NCI-H2029 treated with DMSO at 0.1 percent for 48 hours (cell line): ENCODE data around the gene RSKR.
"Not testable (repeated sequence)": the region's sequence is repeated elsewhere in the genome, so short reads cannot be mapped to it uniquely, and the experiment has no call there.

Experiments used
- DNase-seq: peaks from one replicate; lab custom pipeline; 2025; lab: John Stamatoyannopoulos, UW

The RSKR gene, protein sequence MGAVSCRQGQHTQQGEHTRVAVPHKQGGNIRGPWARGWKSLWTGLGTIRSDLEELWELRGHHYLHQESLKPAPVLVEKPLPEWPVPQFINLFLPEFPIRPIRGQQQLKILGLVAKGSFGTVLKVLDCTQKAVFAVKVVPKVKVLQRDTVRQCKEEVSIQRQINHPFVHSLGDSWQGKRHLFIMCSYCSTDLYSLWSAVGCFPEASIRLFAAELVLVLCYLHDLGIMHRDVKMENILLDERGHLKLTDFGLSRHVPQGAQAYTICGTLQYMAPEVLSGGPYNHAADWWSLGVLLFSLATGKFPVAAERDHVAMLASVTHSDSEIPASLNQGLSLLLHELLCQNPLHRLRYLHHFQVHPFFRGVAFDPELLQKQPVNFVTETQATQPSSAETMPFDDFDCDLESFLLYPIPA

GRCh38 chr17:28613931-28614381 is at the start of gene RSKR:
TSS of gene RSKR (minus strand) at chr17:28614185. CDS start at chr17:28614161, 24 bp downstream.
- DNase-seq, result no peak

DNA sequence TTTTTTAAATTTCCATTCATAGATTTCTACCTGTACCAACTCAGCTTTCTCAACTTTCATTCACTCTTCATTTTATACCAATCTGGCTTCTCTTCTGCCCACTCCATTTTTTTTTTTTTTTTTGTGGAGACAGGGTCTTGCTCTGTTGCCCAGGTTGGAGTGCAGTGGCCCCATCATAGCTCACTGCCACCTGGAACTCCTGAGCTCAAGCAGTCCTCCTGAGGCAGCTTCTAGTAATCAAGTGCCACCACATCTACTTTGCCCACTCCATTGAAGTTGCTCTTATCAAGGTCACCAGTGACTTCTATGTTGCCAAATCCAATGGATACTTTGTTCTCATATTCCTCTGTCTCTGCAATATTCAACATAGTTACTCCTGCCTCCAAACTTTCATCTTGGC is 49.7 kb upstream of the RSKR start:
- DNase-seq, result no peak

DNA sequence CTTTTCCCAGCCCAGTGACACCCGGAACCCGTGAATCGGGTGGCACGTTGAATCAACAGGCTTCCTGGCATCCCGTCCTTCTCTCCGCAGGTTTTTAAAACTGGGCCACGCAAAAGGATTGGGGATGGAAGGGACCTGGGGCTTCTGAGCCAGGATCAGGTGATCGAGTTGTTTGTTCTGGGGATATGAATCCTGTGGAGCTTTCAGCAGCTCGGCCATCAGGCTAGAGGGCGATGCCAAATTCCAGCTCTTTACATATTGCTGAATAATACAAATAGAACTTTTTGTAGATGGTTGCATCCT is 48.5 kb upstream of the RSKR start:
- no peak for DNase-seq

- peak; percentile 83 for DNase-seq
Measured at GRCh38 chr17:28661635-28662526, 47.9 kb upstream of the RSKR start, which contains the start of the genes SDF2 and SUPT6H. TSS of gene SDF2 (minus strand) at chr17:28661906. CDS start at chr17:28661876, 30 bp downstream. TSS of gene SUPT6H (plus strand) at chr17:28662205. CDS start at chr17:28673402, 11,197 bp downstream.

GRCh38 chr17:28659497-28659881 is 45.5 kb upstream of the RSKR start:
- DNase-seq, result not testable (repeated sequence)

DNA sequence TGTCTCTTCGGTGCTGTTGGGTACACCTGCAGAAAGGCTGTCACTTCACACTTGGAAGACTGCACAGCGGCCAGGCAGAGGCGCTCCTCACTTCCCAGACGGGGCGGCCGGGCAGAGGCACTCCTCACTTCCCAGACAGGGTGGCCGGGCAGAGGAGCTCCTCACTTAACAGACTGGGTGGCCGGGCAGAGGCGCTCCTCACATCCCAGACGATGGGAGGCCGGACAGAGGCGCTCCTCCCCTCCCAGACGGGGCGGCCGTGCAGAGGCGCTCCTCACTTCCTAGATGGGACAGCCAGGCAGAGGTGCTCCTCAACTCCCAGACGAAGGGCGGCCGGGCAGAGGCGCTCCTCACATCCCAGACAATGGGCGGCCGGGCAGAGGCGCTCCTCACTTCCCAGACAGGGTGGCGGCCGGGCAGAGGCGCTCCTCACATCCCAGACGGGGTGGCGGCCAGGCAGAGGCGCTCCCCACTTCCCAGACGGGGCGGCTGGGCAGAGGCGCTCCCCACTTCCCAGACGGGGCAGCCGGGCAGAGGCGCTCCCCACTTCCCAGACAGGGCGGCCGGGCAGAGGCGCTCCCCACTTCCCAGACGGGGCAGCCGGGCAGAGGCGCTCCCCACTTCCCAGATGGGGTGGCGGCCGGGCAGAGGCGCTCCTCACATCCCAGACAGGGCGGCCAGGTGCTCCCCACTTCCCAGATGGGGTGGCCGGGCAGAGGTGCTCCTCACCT is 44.9 kb upstream of the RSKR start:
- not testable (repeated sequence) for DNase-seq

DNA sequence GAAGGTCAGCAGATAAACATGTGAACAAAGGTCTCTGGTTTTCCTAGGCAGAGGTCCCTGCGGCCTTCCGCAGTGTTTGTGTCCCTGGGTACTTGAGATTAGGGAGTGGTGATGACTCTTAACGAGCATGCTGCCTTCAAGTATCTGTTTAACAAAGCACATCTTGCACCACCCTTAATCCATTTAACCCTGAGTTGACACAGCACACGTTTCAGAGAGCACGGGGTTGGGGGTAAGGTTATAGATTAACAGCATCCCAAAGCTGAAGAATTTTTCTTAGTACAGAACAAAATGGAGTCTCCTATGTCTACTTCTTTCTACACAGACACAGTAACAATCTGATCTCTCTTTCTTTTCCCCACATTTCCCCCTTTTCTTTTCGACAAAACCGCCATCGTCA is 44.4 kb upstream of the RSKR start:
- not testable (repeated sequence) for DNase-seq

- no peak for DNase-seq
Measured at GRCh38 chr17:28657756-28658155, 43.8 kb upstream of the RSKR start.

DNA sequence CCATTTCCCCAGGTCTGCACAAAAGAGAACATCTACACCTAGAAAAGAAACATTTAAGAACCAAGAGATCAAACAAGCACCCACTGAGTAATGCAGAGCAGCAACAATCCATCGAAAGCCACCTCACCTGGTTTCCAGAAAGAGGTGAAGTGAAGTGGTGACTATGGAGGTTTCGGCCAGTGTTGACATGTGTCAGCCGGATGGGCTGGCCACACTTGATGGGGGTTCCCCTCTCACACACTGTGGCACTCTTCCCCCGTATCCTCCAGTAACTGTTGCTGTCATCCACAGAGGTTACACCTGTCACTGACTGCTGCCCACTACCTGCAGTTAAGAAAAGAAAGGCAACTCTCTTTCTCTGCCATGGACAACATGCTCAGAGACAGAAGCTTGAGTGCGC is 41.2 kb upstream of the RSKR start:
- DNase-seq, result no peak

DNA sequence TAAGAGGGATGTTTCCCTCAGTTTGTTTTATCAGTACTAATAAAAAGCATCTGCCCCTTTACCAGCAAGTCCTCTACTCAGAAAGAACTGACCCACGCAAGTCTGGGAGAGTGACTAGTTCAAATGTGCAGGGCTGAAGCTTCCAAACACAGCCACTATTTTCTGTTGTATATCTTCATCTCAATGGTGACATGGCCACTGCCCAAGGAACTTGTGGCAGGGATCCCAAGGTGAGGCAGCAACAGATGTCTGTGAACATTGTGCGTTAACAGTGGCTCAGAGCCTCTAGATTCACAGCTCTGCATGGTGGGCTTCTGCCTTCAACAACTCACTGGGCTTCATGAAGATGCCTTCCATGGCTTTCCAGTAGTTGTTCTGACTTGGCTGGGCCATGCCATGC is 34.7 kb upstream of the RSKR start:
- DNase-seq, result no peak

GRCh38 chr17:28646039-28646754 is 32.2 kb upstream of the RSKR start:
- DNase-seq, result no peak

DNA sequence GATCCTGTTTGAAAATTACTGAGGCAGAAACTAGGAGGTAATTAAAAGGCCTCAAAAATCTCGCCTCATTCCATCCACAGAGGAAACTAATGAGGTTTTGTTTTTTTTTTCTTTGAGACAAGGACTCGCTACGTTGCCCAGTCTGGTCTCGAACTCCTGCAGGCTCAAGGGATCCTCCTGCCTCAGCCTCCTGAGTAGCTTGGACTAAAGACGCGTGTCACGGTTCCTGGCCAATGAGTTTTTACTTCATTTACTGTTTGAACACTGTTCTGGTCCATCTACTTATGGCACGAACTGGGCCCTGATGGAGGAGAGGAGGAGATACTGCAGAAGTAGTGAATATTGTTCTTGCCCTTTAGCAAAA is 31.6 kb upstream of the RSKR start:
- DNase-seq, result no peak

DNA sequence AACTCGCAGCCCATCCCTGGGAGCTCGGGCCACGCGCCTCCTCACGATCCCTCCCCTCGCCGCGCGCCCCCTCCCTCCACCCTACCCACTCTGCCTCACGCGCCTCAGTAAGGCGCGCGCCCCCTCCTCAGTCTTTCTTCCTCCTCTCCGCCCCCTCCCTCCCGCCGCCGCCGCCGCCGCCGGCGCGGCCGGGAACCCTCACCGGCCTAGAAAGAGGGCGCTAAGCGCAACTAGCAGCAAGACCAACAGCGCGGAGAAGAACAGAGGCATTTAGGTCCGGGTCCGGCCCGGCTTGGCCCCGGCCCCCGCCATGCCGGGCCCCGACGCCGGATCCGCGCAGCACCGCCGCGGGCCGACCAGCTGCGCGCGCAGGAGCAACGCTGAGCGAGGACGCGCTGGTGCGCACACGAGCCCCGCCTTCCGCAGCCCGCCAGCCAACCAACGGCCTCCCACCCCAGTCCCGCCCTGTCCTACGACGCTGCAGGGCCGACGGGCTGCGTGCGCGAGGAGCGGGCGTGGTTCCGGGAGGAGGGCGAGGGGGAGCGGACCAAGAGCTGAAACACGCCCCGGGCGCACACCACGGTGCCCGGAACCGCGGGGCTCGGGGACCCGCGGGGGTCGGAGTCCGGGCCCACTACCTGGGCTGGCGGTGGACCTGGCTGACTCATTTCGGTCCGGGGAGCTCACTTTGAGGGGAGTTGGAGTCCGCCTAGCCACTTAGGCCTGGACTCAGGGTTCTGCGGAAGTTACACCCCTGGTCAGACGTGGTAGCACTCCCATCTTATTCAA is 31.0 kb upstream of the RSKR start, which contains the start of gene BLTP2:
Gene BLTP2, minus strand, starts transcription at position 372 of the 789 bp plus-strand sequence. Its CDS starts 102 bp downstream, at position 270.
- peak; percentile 61 for DNase-seq

DNA sequence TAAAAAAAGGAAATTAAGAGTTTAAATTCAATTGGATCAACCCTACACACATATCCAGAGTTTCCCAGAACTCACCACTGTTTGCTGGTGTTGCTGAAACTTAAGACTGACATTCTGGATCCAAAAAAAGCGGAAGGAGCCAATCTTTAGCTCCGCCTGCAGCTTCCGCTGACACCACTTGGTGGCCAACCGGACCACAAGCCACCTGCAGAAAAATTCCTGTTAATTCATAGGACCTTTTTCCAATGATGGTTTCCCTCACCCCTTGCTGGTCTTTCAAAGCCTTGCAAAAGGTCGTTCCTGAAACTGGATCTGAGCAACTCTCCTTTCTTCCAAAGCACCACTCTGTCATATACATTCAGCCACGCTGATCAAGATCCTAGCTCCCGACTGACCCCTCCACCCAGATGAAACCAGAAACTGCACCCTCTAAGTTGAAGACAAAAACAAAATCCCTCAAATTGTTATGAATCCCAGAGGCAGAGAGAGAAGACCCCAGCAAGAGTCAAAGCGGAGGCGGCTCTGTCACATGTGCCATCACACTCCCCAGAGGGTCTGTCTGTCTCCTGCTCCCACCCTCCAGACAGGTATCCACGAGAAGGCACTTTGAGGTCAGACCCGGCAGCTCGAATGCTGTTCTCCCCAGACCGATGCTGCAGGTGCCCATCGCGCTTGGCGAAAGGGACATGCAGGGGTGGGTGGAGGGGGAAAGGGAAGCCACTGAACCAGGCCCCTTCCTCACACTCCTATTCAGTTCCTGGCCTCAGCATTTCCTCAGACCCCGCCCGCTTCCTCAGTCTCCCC is 30.2 kb upstream of the RSKR start:
- DNase-seq, result no peak

DNA sequence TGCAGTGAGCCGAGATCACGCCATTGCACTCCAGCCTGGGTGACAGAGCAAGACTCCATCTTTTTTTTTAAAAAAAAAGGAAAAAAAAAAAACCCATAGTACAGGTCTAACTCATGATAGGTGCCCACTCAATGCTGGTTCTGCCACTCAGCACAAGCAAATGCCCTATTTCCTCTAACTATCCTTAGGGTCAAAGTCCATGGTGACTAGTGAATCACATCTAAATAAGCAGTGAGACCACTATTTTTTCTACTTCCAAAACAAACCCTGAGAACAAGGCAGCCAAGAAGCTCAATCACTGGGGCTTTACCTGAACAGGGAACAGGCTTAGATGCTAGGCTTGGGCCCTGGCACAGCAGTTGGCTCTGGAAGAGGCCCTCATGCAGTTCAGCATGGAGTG is 27.6 kb upstream of the RSKR start:
- no peak for DNase-seq

DNA sequence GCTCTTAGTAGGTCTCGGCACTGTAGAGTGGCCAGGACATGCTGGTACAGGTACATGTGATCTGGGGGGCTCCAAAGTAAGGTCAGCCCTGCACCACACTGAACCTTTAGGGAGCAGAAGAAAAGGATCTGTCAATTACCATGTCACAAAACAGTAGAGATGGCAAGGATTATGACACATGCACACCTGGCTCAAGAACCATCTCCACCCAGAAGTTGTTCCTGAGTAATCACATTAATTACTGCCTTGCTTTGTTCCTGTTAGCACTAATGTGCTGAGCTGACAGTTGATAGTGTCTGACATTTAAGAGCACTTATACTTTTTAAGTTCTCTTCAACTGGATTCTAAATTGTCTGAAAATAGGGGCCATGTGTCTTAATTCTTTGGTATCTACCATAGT is 21.5 kb upstream of the RSKR start:
- no peak for DNase-seq

GRCh38 chr17:28634206-28634865 is 20.4 kb upstream of the RSKR start:
- DNase-seq, result no peak

GRCh38 chr17:28626818-28627217 is 12.8 kb upstream of the RSKR start:
- no peak for DNase-seq

DNA sequence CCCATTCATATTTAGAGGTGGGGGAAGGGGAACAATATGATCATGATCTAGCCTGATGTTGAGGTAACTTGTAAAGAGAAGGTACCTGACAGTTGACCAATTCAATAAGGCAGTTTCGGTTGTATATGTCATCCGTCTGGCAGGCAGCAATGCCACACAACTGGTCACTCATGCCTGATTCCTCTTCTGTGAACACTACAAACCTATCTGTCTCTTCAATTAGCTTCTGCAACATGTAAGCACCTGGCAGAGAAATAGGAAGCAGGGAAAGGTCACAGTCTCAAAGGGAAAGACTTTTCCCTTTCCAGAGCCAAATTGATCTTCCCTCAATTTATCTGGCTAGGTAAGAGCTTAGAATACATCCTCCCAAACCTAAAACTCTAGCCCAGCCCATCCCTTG is 10.2 kb upstream of the RSKR start:
- no peak for DNase-seq
